HepG2 (cell line): ENCODE results near the gene LRBA. TPM values are rescaled to one million over a fixed set of nuclear protein-coding genes. Genes with fewer than 3 reads are reported as not detected.
A peak's percentile ranks its signal among the peaks of the same experiment; 100 is the strongest.

Experiments used
- ATAC-seq: fragments of 200-7000 bp; cut with Tn5 transposase; 3 replicates; pipeline ENCODE4 v1.9.1; 2020; ENCODE audit warnings: mild to moderate bottlenecking, moderate library complexity
- BruUV-seq: library from RNA; stranded (reverse); fragments of 400-500 nt; replicated peaks from 2 replicates; lab custom pipeline; 2021; lab: Mats Ljungman, UMichigan
- CTCF ChIA-PET: fragments of 300-600 bp; formaldehyde crosslinking; extraction: SDS; loops from one replicate; lab custom pipeline; 2021; ENCODE audit warnings: low total read pairs, inconsistent platforms, low intra/inter-chr PET ratio; lab: Yijun Ruan, JAX
- POLR2A ChIA-PET: fragments of 350-600 bp; sonication (Branson Sonifier 250); formaldehyde crosslinking; loops from one replicate; lab custom pipeline; 2020; ENCODE audit warnings: antibody characterized with exemption, inconsistent platforms; lab: Yijun Ruan, JAX
- DNase-seq: peaks from one replicate; pipeline ENCODE4 v3.0.0-alpha.2; 2015; ENCODE audit warnings: low spot score
- FAIRE-seq: peaks from 3 replicates; lab custom pipeline; 2011; peaks lifted over from hg19 to GRCh38; lab: Jason Lieb, UNC
- H2AFZ ChIP-seq: one replicate; pipeline ENCODE4 v1.6.1; 2011; ENCODE audit warnings: low read length, inconsistent platforms
- H3K27ac ChIP-seq: fragments of 300-600 bp; 3 replicates; pipeline ENCODE4 v1.8.0; 2011; ENCODE audit warnings: mixed run types, mild to moderate bottlenecking, mixed read lengths, low read length, inconsistent platforms; ENCODE audit not compliant: insufficient read depth; ENCODE audit errors: extremely low read length
- H3K27me3 ChIP-seq, 2 experiments: fragments of 200-600 bp in 1 of 2; 2 replicates in 1 of 2; 3 replicates in 1 of 2; pipeline versions ENCODE4 v1.6.0 to v1.8.0; 2011; ENCODE audit warnings: low read length in 2 of 2, mild to moderate bottlenecking in 2 of 2, moderate library complexity in 2 of 2, inconsistent platforms in 1 of 2; ENCODE audit not compliant: insufficient read depth in 2 of 2, control insufficient read depth in 1 of 2
- H3K36me3 ChIP-seq, 2 experiments: fragments of 200-600 bp in 1 of 2; replicated peaks in 1 of 2; 2 replicates in 1 of 2; 3 replicates in 1 of 2; pipeline versions ENCODE4 v1.5.1 to v1.8.0; 2011; ENCODE audit warnings: low read length in 2 of 2, inconsistent platforms in 1 of 2; ENCODE audit not compliant: insufficient read depth in 2 of 2, control insufficient read depth in 1 of 2
- H3K4me1 ChIP-seq: 2 replicates; pipeline ENCODE4 v1.5.1; 2012; ENCODE audit warnings: low read length, inconsistent platforms; ENCODE audit not compliant: insufficient read depth
- H3K4me2 ChIP-seq: 2 replicates; pipeline ENCODE4 v1.6.0; 2011; ENCODE audit warnings: low read depth, low read length, inconsistent platforms
- H3K4me3 ChIP-seq, 3 experiments: fragments of 200-600 bp in 1 of 3; sonication (generic), shearing (Covaris generic) in 1 of 3; replicated peaks in 1 of 3; 2 replicates each; pipeline ENCODE4 v1.5.1; 2011 to 2016; ENCODE audit warnings: low read length in 3 of 3, inconsistent platforms in 2 of 3, low read depth in 2 of 3, mild to moderate bottlenecking in 2 of 3, control low read depth in 1 of 3, mixed read lengths in 1 of 3; ENCODE audit not compliant: insufficient read depth in 1 of 3
- H3K79me2 ChIP-seq: one replicate; pipeline ENCODE4 v1.6.1; 2011; ENCODE audit warnings: low read length, inconsistent platforms; ENCODE audit not compliant: insufficient read depth
- H3K9ac ChIP-seq: 2 replicates; pipeline ENCODE4 v1.6.0; 2011; ENCODE audit warnings: mild to moderate bottlenecking, low read depth, low read length, inconsistent platforms; ENCODE audit not compliant: insufficient read depth
- H3K9me3 ChIP-seq: 2 replicates; pipeline ENCODE4 v1.5.1; 2012; ENCODE audit warnings: mild to moderate bottlenecking, low read length
- H4K20me1 ChIP-seq: 2 replicates; pipeline ENCODE4 v1.6.0; 2011; ENCODE audit warnings: inconsistent platforms, mild to moderate bottlenecking, low read length, moderate library complexity; ENCODE audit not compliant: insufficient read depth
- AHDC1 ChIP-seq: sonication (generic); formaldehyde crosslinking; IDR thresholded peaks from 2 replicates; pipeline ENCODE4 v1.5.1; 2020; ENCODE audit warnings: mild to moderate bottlenecking, missing genetic modification reagents, borderline replicate concordance
- AKNA ChIP-seq: sonication (generic); formaldehyde crosslinking; IDR thresholded peaks from 2 replicates; pipeline ENCODE4 v1.4.0; 2020; ENCODE audit warnings: missing genetic modification reagents, borderline replicate concordance
- CHD4 ChIP-seq: fragments of 200-600 bp; sonication (generic); IDR thresholded peaks from 2 replicates; pipeline ENCODE4 v1.7.0; 2017; ENCODE audit warnings: mild to moderate bottlenecking, low read length, borderline replicate concordance
- ETV5 ChIP-seq: IDR thresholded peaks from 2 replicates; pipeline ENCODE4 v1.6.1; 2018; ENCODE audit warnings: missing biosample characterization, missing genetic modification reagents, inconsistent platforms, borderline replicate concordance
- JARID2 ChIP-seq: sonication (generic); formaldehyde crosslinking; IDR thresholded peaks from 2 replicates; pipeline ENCODE4 v1.8.1; 2023; ENCODE audit warnings: missing genetic modification reagents, inconsistent platforms; ENCODE audit not compliant: insufficient replicate concordance
- RCOR2 ChIP-seq: IDR thresholded peaks from 2 replicates; pipeline ENCODE4 v1.6.1; 2016; ENCODE audit warnings: missing biosample characterization, missing genetic modification reagents
- SATB2 ChIP-seq: sonication (generic); formaldehyde crosslinking; IDR thresholded peaks from 2 replicates; pipeline ENCODE4 v1.5.0; 2020; ENCODE audit warnings: missing genetic modification reagents
- SIX4 ChIP-seq: sonication (generic); formaldehyde crosslinking; IDR thresholded peaks from 2 replicates; pipeline ENCODE4 v1.4.0; 2020; ENCODE audit warnings: missing genetic modification reagents
- SOX6 ChIP-seq, 2 experiments: fragments of 450-650 bp in 1 of 2; sonication (generic) in 1 of 2; formaldehyde crosslinking in 1 of 2; IDR thresholded peaks; 2 replicates each; pipeline versions ENCODE4 v1.4.0 to v1.6.1; 2017 to 2020; ENCODE audit warnings: antibody characterized with exemption in 1 of 2, mild to moderate bottlenecking in 1 of 2, missing genetic modification reagents in 1 of 2
- TBX2 ChIP-seq: sonication (generic); formaldehyde crosslinking; IDR thresholded peaks from 2 replicates; pipeline ENCODE4 v1.5.0; 2020; ENCODE audit warnings: missing genetic modification reagents, mild to moderate bottlenecking, borderline replicate concordance
- TEAD3 ChIP-seq: optimal IDR thresholded peaks from 2 replicates; pipeline ENCODE3; 2016; ENCODE audit warnings: borderline replicate concordance
- ZBTB21 ChIP-seq: sonication (generic); formaldehyde crosslinking; IDR thresholded peaks from 2 replicates; pipeline ENCODE4 v1.4.0; 2020; ENCODE audit warnings: missing genetic modification reagents
- ZNF577 ChIP-seq: sonication (generic); formaldehyde crosslinking; IDR thresholded peaks from 2 replicates; pipeline ENCODE4 v1.4.0; 2020; ENCODE audit warnings: mild to moderate bottlenecking, low read depth, missing genetic modification reagents, borderline replicate concordance
- ZNF777 ChIP-seq: sonication (generic); formaldehyde crosslinking; IDR thresholded peaks from 2 replicates; pipeline ENCODE4 v1.4.0; 2020; ENCODE audit warnings: missing genetic modification reagents
- ZSCAN9 ChIP-seq: IDR thresholded peaks from 2 replicates; pipeline ENCODE4 v1.6.1; 2016; ENCODE audit warnings: borderline replicate concordance
- WGBS: methylation state at CpG from one replicate; pipeline ENCODE4 v1.1.6; 2017; ENCODE audit warnings: low lambda C conversion rate; 5-methylcytosine and 5-hydroxymethylcytosine counted together
- in situ Hi-C: cut with HindIII; loops from 2 replicates; pipeline ENCODE4 v1.10.0; 2017; ENCODE audit warnings: low pct_unique_long_range_greater_than_20kb; ENCODE audit not compliant: extremely low pct_ligation_motif_present
- intact Hi-C: fragments of 100-400 bp; cut with micrococcal nuclease; formaldehyde crosslinking; loops from one replicate; pipeline ENCODE4 v1.10.0; 2022; ENCODE audit not compliant: unreplicated experiment
- polyA plus RNA-seq, 8 experiments: library from polyadenylated mRNA; depleted of rRNA in 3 of 8; stranded (reverse) in 7 of 8; unstranded in 1 of 8; fragments of >200 nt; fragmentation: Illumina TruSeq in 4 of 8; extraction: Trizol in 4 of 8; gene quantifications; 2 replicates each; pipeline versions ENCODE4 v1.2.1 to v1.2.3, GENCODE V29; 2011 to 2016; ENCODE audit warnings: low read depth in 4 of 8, missing spikeins in 1 of 8, mixed read lengths in 1 of 8; ENCODE audit not compliant: insufficient read depth in 1 of 8
- total RNA-seq, 5 experiments: library from RNA; depleted of rRNA; stranded (reverse); fragments of >200 nt; fragmentation: Illumina TruSeq; extraction: Trizol; gene quantifications; 2 replicates each; pipeline ENCODE4 v1.2.3, GENCODE V29; 2016; ENCODE audit warnings: low read depth in 1 of 5

The LRBA gene
- total and polyA plus RNA-seq, 2 of the 13 experiments (the other 11 are each of a cell fraction or from before 2014, with no cell fraction given) = 21.0 to 37.2 TPM

- no peaks in the 10 kb centered on the region; the same call in 1 of the 2 replicates for H4K20me1 ChIP-seq
- peak overlapping the region; percentile 13 for H3K9ac ChIP-seq
- H3K36me3 ChIP-seq = 0 out of 5 replicates have a peak, but pooled peaks cover 0 to 3% of the 10 kb centered on the region in 2 experiments
- peaks cover 49% of the 10 kb centered on the region for H3K79me2 ChIP-seq
- H3K9me3 ChIP-seq = no peaks in the 10 kb centered on the region
- 8% methylated on average over 1 of the region's 1 CpG for WGBS
- H2AFZ ChIP-seq = no peak overlapping the region
- FAIRE-seq (no peak), ATAC-seq (peak; percentile 75), DNase-seq (no peak)
- H3K4me1 ChIP-seq = peaks cover 60% of the 10 kb centered on the region
- no peaks in the 10 kb centered on the region for H3K27me3 ChIP-seq
- BruUV-seq = no TSS peak
- peak overlapping the region; percentile 86 for H3K4me2 ChIP-seq
- in situ Hi-C loops = no loop called here
- intact Hi-C loops = no loop called here
- peak overlapping the region; percentile 73 for H3K27ac ChIP-seq
- CTCF ChIA-PET = no interaction called here
- H3K4me3 ChIP-seq = peak overlapping the region in 2 of 3 experiments; percentile 32 to 52; a peak in 3 of 6 replicates
- POLR2A ChIA-PET = no interaction called here
- TF ChIP-seq ETV5 (CRISPR knock-in tag) (no peak), ZBTB21 (CRISPR knock-in tag) (no peak), ZNF777 (CRISPR knock-in tag) (no peak), CHD4 (peak; percentile 45; the same call in 1 of the 2 replicates), SATB2 (CRISPR knock-in tag) (no peak), TBX2 (CRISPR knock-in tag) (0 out of 2 replicates have a peak, but pooled peaks have one; percentile 4), ZNF577 (CRISPR knock-in tag) (no peak), RCOR2 (CRISPR knock-in tag) (0 out of 2 replicates have a peak, but pooled peaks have one; percentile 6), SOX6 (IDR thresholded peaks at IDR 0.05) (no peak), SOX6 (CRISPR knock-in tag; IDR thresholded peaks at IDR 0.05) (peak; percentile 44; the same call in 1 of the 2 replicates), AKNA (CRISPR knock-in tag) (no peak), TEAD3 (CRISPR knock-in tag) (peak; percentile 49), AHDC1 (CRISPR knock-in tag) (peak; percentile 5; the same call in 1 of the 2 replicates), ZSCAN9 (0 out of 2 replicates have a peak, but pooled peaks have one; percentile 41), JARID2 (CRISPR knock-in tag) (no peak), SIX4 (CRISPR knock-in tag) (peak; percentile 11; the same call in 1 of the 2 replicates)
These were observed 40.8 kb downstream of the LRBA start for GRCh38 chr4:150974252-150974640.
